ENCODE data around the gene MACROD2.

The MACROD2 gene

DNA sequence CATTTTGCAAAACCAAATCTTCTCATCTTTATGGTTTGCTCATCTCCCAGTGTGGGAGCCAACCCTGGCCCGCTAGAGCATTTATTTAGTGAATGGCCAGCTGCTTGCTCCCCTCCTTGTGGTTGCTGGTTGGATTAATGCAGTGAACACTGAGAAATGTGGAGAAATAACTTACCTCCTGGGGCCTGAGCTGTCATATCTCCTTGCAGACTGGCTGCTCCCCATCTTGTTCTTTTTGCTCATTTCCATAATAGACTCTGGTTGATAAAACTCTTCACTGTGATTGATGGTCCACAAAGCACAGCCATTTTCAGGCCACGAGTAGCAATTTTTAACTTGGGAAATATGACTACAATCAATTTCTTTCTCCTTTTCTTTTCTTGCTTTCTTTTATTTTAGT, 1420.6 kb downstream of the MACROD2 start:
- no peaks in the 10 kb centered on the region for H3K79me2 ChIP-seq (ENCODE audit: insufficient read depth, low read length)
- H4K20me1 ChIP-seq (ENCODE audit: low read depth, low read length), result no peaks in the 10 kb centered on the region
- H3K9me3 ChIP-seq (ENCODE audit: insufficient read depth, low read length), result no peaks in the 10 kb centered on the region
- H3K4me3 ChIP-seq (ENCODE audit: insufficient read depth, low read length, poor library complexity, severe bottlenecking), result no peak overlapping the region
- H3K4me2 ChIP-seq (ENCODE audit: low read depth, low read length, poor library complexity, severe bottlenecking), result no peak overlapping the region
- no peak overlapping the region for H3K27ac ChIP-seq (ENCODE audit: low read depth, low read length)
- no peak overlapping the region for H3K9ac ChIP-seq (ENCODE audit: low read length)
- no peaks in the 10 kb centered on the region for H3K9me2 ChIP-seq (replicated peaks; ENCODE audit: insufficient read depth, low read length)
- H3F3A ChIP-seq (ENCODE audit: insufficient read depth), result no peaks in the 10 kb centered on the region
- TF ChIP-seq EZH2phosphoT487 (conservative IDR thresholded peaks at IDR 0.05; ENCODE audit: low read length), result no peak
- TF ChIP-seq, protein P1, sequence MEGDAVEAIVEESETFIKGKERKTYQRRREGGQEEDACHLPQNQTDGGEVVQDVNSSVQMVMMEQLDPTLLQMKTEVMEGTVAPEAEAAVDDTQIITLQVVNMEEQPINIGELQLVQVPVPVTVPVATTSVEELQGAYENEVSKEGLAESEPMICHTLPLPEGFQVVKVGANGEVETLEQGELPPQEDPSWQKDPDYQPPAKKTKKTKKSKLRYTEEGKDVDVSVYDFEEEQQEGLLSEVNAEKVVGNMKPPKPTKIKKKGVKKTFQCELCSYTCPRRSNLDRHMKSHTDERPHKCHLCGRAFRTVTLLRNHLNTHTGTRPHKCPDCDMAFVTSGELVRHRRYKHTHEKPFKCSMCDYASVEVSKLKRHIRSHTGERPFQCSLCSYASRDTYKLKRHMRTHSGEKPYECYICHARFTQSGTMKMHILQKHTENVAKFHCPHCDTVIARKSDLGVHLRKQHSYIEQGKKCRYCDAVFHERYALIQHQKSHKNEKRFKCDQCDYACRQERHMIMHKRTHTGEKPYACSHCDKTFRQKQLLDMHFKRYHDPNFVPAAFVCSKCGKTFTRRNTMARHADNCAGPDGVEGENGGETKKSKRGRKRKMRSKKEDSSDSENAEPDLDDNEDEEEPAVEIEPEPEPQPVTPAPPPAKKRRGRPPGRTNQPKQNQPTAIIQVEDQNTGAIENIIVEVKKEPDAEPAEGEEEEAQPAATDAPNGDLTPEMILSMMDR (IDR thresholded peaks at IDR 0.05; ENCODE audit: insufficient read depth, low read length, poor library complexity, severe bottlenecking), result no peak
- H2AFZ ChIP-seq (ENCODE audit: low read depth, low read length, severe bottlenecking), result no peak overlapping the region
- no peaks in the 10 kb centered on the region for H3K27me3 ChIP-seq (ENCODE audit: low read length)
- no peaks in the 10 kb centered on the region for H3K36me3 ChIP-seq (ENCODE audit: low read length)

- TF ChIP-seq, protein P1 (IDR thresholded peaks at IDR 0.05; ENCODE audit: insufficient read depth, low read length, poor library complexity, severe bottlenecking), result no peak
- no peak for TF ChIP-seq EZH2phosphoT487 (conservative IDR thresholded peaks at IDR 0.05; ENCODE audit: low read length)
- no peak overlapping the region for H3K27ac ChIP-seq (ENCODE audit: low read depth, low read length)
- no peaks in the 10 kb centered on the region for H3F3A ChIP-seq (ENCODE audit: insufficient read depth)
- no peaks in the 10 kb centered on the region for H4K20me1 ChIP-seq (ENCODE audit: low read depth, low read length)
- no peak overlapping the region for H2AFZ ChIP-seq (ENCODE audit: low read depth, low read length, severe bottlenecking)
- no peak overlapping the region for H3K4me2 ChIP-seq (ENCODE audit: low read depth, low read length, poor library complexity, severe bottlenecking)
- H3K9me3 ChIP-seq (ENCODE audit: insufficient read depth, low read length), result no peaks in the 10 kb centered on the region
- no peak overlapping the region for H3K9ac ChIP-seq (ENCODE audit: low read length)
- H3K36me3 ChIP-seq (ENCODE audit: low read length), result no peaks in the 10 kb centered on the region
- no peak overlapping the region for H3K4me3 ChIP-seq (ENCODE audit: insufficient read depth, low read length, poor library complexity, severe bottlenecking)
- no peaks in the 10 kb centered on the region for H3K9me2 ChIP-seq (replicated peaks; ENCODE audit: insufficient read depth, low read length)
- no peaks in the 10 kb centered on the region for H3K79me2 ChIP-seq (ENCODE audit: insufficient read depth, low read length)
- no peaks in the 10 kb centered on the region for H3K27me3 ChIP-seq (ENCODE audit: low read length)
Measured at GRCh38 chr20:15419856-15420255, 1424.5 kb downstream of the MACROD2 start.

- H3F3A ChIP-seq (ENCODE audit: insufficient read depth), result no peaks in the 10 kb centered on the region
- H3K36me3 ChIP-seq (ENCODE audit: low read length), result no peaks in the 10 kb centered on the region
- H3K27me3 ChIP-seq (ENCODE audit: low read length), result no peaks in the 10 kb centered on the region
- H3K27ac ChIP-seq (ENCODE audit: low read depth, low read length), result no peak overlapping the region
- no peak overlapping the region for H3K9ac ChIP-seq (ENCODE audit: low read length)
- H3K4me3 ChIP-seq (ENCODE audit: insufficient read depth, low read length, poor library complexity, severe bottlenecking), result no peak overlapping the region
- no peak for TF ChIP-seq EZH2phosphoT487 (conservative IDR thresholded peaks at IDR 0.05; ENCODE audit: low read length)
- TF ChIP-seq, protein P1 (IDR thresholded peaks at IDR 0.05; ENCODE audit: insufficient read depth, low read length, poor library complexity, severe bottlenecking), result no peak
- H4K20me1 ChIP-seq (ENCODE audit: low read depth, low read length), result no peaks in the 10 kb centered on the region
- no peaks in the 10 kb centered on the region for H3K9me2 ChIP-seq (replicated peaks; ENCODE audit: insufficient read depth, low read length)
- H3K9me3 ChIP-seq (ENCODE audit: insufficient read depth, low read length), result no peaks in the 10 kb centered on the region
- no peak overlapping the region for H3K4me2 ChIP-seq (ENCODE audit: low read depth, low read length, poor library complexity, severe bottlenecking)
- H3K79me2 ChIP-seq (ENCODE audit: insufficient read depth, low read length), result no peaks in the 10 kb centered on the region
- H2AFZ ChIP-seq (ENCODE audit: low read depth, low read length, severe bottlenecking), result no peak overlapping the region
Measured at GRCh38 chr20:15422966-15423365, 1427.7 kb downstream of the MACROD2 start.
